GM21526 (cell line): ENCODE results near the gene NCKAP5L.
A peak's percentile ranks its signal among the peaks of the same experiment; 100 is the strongest.
"Not testable (repeated sequence)": the region's sequence is repeated elsewhere in the genome, so short reads cannot be mapped to it uniquely, and the experiment has no call there.

ENCODE experiments used
- ATAC-seq: cut with Tn5 transposase; IDR thresholded peaks from one replicate; pipeline ENCODE4 v1.9.1; 2021; ENCODE audit warnings: moderate library complexity; ENCODE audit not compliant: unreplicated experiment, low FRiP score

The NCKAP5L gene

DNA sequence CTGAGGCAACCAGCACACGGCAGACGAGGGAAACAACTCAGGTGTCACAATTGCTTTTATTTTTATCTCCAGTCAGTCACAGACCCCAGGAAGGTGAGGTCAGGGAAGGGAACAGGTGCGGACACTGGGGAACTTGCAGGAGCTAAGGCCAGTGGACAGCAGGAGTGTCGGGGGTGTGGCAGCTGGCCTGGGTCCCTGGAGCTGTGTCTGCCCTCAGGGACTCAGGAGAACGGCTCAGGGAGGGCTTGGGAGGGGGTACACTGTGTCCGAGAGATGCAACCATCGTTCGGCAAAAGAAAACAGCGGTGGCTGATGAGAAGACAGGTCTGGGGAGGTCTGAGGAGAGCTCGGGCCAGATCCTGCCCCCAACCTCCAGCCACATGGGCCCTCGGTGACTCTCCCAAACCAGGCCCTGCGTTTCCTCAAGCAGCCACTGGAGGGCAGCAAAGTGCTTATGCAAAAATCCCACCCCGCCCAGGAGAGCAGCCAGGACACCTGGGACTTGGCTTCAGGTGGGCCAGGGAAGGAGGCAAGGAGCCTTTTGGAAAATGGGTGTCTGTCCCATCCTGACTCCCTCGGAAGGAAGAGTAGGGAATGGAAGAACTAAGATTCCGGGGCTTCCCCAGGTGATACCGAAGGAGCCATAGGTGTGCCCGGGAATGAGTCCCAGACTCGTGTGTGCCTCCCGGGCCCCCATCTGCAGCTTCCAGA lies 38.8 kb upstream of the NCKAP5L start:
- no peak for ATAC-seq

DNA sequence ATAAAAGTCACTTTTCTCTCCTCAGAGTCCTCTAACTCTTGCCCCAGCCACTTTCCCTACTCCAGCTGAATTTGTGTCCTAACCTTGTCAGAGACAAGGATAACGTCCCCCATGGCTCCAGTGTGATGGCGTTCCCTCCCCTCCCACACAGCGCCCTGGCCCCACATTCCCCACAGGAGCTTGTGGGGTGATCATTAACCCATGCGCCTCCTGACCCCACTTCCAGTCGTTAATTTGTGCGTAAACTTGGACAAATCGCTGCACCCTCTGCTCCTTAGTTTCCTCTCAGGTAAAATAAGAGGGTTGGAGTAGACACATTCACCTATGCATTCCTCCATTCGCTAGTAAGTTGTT lies 37.5 kb upstream of the NCKAP5L start:
- ATAC-seq = no peak

DNA sequence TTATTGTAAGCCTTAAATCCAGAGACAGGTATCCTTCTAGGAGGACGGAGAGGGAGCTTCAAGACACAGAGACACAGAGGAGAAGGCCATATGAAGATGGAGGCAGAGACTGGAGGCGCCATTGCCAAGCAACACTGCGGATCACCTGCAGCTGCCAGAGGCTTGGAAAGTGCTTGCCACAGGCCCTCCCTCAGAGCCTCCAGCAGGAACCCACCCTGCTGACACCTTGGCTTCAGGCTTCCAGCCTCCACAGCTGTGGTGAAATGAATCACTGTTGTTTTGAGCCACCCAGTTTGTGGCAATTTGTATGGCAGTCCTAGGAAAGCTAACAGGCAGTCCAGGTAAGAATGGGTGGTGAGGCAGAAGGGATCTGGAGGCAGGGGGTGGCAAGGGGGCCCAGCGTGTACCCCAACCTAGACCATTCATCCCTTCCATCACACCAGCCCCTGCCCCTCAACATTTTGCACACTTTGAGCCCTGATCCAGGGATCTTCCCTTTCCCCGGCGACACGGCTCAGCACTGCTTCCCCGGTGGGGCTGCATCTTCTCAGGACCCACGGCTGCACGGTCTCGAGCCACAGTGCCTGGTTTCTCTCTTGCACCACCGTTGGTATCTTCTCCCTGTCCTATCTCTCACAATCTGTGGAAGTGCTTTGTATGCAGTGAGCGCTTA lies 37.0 kb upstream of the NCKAP5L start:
- no peak for ATAC-seq

DNA sequence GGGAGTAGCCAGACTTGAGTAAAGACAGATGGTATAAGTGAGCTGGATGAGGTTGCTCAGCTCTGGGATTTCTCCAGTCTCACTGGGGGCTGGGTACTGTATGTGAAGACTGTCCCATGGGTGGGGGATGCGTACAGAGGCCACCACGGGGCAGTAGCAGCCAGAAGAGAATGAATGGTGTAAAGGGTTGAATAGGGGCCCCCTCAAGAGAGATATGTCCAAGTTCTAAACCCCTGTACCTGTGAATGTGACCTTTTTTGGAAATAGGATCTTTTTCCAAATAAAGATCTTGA lies 36.5 kb upstream of the NCKAP5L start:
- no peak for ATAC-seq

DNA sequence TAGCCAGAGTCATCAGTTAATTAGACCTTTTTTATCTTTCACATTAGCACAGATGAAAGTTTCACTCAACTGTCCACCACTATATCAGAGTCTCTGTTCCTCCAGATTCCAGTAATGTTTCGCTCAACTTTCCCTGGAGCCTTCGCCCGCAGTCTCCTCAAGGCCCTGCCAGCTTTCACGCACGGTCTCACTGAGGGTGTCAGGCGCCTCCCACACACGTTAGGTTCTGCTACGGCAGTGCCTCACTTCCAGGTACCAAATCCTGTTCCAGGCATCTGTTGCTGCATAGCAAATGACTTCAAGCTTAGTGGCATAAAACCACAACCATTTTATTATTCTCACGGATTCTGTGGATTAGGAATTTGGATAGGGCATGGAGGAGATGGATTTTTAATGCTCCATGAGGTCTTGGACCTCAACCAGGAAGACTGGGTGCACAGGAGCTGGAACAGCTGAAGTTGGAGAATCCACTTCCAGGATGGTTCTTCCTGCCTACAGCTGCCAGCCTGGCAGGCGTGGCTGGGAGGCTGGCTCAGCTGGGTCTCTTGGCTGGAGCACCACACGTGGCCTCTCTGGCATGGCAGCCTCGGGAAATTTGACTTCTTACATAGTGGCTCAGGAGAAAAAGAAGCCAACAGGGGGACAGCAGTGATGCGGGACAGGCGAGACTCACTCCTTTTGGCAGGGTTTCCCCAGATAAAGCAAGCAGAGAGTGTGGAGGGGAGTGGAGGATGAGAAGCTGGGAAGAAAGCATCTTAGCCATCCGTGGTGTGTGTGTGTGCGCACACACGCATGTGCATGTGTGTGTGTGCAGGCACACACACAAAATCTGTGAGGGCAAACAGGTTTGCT lies 36.0 kb upstream of the NCKAP5L start:
- no peak for ATAC-seq

DNA sequence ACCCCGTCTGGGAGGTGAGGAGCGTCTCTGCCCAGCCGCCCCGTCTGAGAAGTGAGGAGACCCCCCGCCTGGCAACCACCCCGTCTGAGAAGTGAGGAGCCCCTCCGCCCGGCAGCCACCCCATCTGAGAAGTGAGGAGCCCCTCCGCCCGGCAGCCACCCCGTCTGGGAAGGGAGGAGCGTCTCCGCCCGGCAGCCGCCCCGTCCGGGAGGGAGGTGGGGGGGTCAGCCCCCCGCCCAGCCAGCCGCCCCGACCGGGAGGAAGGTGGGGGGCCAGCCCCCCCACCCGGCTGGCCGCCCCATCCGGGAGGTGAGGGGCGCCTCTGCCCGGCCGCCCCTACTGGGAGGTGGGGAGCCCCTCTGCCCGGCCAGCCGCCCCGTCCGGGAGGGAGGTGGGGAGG lies 32.7 kb upstream of the NCKAP5L start:
- not testable (repeated sequence) for ATAC-seq

DNA sequence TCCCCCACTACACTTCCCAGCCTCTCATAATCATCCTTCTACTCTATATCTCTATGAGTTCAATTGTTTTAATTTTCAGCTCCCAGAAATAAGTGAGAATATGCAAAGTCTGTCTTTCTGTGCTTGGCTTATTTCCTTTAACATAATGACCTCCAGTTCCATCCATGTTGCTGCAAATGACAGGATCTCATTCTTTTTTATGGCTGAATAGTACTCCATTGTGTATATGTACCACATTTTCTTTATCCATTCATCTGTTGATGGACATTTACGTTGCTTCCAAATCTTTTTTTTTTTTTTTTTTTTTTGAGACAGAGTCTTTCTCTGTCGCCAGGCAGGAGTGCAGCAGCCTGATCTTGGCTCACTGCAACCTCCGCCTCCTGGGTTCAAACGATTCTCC lies 27.7 kb upstream of the NCKAP5L start:
- ATAC-seq = not testable (repeated sequence)

DNA sequence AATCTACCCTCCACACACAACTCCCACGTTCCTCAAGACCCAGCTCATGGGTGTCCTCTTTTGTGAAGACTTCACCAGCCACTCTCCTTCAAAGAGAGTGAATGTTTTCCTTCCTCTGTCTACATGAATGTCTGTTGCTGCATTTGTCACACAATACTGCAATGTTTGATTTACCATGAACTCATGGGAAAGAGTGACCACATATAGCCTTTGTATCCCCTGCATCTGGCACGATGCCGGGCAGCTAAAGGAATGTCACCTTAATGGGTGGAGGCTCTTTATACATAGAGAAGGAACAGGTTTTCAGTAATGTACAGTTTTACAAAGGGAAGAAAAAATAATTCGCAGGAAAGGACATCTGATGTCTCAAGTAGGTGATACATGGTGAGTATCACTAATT lies 26.8 kb upstream of the NCKAP5L start:
- ATAC-seq = no peak

DNA sequence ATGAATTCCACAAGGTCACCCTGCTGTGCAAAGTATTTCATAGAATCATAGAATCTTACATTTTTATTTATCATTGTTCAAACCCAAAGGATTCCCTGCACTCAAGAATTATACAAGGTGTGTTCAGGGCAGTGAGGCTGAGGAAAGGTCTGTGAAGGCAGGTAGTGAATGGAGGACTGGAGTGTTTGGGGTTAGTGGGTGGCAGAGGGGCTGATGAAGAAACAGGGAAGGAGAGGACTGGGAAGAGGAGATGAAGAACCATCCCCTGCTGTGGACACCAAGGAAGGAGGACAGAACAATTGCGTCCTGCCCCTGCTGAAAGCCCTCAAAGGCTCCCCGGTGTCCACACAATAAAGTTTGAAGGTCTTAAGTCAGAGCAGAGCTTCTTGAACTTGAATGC lies 25.5 kb upstream of the NCKAP5L start:
- no peak for ATAC-seq

DNA sequence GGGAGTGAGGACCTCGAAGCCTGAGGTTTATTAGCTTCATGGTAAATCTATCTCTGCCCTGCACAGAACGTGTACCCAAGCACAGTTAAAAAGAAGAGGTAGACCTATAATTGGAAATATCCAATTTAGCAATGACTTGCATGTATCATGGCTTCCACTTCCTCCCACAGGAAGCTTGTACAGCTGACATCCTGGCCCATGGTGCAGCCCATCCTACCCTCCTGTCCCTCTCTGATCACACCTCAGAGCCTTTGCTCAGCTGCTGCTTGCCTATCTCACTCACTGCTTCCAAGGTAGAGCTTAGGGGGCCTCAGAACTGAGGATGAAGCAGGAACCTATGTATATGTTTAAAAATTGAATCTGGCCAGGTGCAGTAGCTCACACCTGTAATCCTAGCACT lies 18.9 kb upstream of the NCKAP5L start:
- ATAC-seq = no peak

DNA sequence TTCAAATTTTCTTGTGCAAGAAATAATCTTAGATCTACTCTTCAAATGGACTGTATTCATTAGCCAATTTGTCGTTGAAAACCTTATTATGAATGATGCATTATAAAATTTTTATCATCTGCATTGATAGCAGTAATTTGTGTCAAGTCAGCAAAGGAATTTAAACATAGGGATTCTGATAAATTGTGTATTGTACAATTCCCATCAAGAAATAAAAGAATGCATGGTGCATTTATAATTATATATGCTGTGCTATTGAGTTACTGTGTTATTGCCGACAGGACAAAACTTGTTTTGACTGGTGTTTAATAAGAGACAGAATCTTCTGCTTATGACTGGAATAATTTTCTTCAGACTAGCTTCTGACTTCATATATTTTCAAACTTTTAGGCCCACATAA lies 17.8 kb upstream of the NCKAP5L start:
- ATAC-seq = no peak

DNA sequence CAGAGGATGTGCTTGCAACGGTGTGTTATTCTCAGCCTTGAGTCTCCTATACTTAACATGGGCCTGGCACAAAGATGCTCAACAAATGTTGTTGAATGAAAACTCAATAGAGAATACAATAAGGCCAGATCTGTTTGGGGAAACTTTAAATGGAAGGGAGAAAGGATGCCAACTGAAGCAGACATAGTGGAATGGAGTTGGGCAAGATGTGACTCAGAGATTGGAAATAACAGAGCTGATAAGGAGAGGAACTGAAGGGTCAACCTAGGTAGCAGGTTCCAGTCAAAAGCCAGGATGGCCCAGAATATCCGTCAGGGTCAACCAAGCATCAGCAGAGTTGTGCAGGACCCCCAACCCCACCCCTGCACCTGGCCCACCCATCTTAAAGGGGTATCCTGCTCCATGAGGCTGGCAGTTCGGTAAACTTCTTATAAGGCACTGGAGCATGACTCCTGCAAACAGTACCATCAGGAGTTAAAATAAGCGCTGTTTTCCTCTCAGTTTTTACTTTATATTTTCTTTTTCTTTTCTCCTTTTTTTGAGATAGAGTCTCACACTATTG lies 15.7 kb upstream of the NCKAP5L start:
- no peak for ATAC-seq

DNA sequence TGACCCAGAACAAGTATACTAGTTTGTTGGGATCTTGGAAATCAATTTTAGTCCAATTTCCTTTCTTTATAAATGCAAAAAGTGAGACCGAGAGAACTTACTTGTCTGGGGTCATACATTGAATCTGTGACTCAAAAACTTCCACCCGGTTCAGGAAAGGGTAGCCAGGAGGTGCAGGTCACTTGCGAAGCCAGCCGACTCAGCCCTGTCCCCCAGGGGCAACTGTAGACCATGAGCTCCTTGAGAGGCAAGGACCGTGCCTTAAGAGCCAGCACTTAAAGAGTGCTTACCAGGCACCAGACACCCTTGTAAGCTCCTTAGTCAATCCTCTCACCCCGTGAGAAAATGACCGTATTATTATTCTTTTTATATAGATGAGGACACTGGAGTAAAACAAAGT lies 15.2 kb upstream of the NCKAP5L start:
- no peak for ATAC-seq

DNA sequence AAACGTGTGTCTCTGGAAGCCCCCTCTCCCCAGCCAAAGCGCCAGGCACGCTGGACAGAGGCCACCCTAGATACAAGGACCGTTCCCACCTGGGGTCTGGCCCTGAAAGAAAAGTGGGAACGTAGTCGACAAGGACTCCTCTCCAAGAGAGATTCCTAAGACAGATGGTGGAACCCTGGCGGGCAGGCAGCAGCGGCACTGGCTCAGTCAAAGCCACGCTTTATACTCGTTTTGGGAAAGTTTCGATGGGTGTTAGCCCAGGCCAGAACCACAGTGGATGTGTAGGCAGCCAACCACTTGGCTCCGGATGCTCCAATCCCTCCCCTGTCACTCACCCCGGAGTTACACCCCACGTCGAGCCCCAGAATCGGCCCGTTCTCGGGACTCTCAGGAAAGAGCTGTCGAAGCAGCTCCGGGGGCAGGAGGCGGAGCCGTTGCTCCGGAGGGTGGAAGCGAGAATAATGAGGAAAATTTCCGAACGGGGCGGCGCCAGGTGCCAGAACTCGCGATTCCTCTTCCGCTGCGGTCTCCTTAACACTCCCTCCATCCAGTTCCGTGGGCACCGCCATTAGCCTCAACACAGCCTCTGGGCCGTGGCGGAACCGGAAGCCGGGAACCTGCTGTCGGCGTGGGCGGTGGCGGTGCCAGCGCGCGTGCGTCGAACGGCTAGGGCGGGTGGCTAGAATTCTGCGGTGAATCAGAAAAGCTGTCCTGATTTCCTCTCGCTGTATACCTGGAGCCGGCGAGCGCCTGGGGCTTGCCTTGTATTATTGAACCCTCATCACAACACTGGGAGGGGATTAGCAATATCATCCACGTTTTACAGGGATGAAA lies 14.5 kb upstream of the NCKAP5L start, which contains the start of gene BCDIN3D:
TSS of gene BCDIN3D (minus strand) at position 588 of the 834 bp plus-strand sequence. CDS start at position 569, 19 bp downstream.
- ATAC-seq = peak; percentile 80

DNA sequence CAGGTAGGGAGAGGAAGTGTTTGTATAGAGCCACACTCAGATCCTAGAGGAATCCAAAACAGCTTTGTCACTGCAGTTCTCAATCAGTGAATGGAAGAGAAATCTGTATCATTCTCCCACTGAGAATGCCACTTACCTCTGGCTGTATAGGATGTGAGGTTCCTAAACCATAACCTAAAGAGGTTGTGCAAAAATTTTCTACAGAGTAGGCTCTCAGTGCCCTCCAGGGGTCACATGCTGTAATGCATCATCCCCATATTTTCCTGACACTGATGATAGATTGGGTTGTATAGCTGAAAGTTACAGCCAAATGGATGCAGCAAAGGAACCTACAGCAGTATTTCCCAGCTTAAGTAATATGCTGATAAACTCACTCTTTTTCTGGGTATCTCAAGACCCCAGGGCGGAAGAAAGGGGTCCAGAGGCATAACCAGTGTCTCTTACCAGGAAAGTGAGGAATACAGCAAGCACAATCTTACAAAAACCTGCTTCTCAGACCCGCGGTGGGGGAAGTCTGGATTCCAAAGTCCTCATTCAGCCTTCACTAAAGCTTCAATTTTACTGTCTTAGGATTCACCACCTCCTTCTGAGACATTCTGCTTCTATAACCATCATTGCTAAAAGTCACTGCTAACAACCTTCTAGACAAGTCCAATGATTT lies 10.9 kb upstream of the NCKAP5L start:
- no peak for ATAC-seq

DNA sequence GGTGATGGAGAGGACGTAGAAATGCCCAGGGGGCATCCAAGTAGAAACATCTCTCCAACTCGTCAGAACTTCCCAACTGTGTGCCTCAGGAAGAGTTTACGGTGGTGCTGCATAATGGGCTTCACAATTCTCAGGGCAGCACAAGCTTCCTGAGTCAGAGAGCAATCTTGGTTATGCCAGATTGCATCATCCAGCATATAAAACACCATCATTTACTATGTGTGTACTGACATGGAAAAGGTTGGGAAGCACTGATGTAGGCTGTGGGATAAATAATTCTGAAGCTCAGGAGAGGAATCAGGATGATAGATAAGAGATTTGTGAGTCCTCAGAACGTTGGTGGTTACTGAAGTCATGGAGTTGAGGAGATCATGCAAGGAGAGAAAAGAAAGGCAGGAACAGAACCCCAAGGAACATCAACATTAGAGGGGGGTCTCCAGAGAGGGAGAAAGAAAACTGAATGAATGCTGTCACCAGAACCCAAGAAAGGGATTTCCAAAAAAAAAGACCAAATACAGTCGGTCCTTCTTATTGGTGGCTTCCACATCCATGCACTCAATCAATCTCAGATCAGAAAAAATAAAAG lies 4.7 kb upstream of the NCKAP5L start:
- ATAC-seq = no peak

DNA sequence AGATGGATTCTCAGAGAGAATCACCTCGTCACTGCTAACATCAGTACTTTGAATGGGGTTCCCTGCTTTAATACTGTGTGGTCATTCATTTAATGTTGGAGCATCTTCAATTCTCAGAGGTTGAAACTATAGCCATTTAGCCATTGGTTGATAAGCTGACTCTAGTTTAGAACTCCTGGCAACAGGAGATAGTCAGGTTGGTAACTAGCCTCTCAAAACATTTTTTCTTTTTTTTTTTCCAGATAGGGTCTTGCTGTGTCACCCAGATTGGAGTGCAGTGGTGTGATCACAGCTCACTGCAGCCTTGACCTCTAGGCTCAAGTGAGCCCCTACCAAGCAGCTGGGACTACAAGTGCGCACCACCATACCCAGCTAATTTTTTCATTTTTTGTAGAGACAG lies 3.5 kb upstream of the NCKAP5L start:
- no peak for ATAC-seq

DNA sequence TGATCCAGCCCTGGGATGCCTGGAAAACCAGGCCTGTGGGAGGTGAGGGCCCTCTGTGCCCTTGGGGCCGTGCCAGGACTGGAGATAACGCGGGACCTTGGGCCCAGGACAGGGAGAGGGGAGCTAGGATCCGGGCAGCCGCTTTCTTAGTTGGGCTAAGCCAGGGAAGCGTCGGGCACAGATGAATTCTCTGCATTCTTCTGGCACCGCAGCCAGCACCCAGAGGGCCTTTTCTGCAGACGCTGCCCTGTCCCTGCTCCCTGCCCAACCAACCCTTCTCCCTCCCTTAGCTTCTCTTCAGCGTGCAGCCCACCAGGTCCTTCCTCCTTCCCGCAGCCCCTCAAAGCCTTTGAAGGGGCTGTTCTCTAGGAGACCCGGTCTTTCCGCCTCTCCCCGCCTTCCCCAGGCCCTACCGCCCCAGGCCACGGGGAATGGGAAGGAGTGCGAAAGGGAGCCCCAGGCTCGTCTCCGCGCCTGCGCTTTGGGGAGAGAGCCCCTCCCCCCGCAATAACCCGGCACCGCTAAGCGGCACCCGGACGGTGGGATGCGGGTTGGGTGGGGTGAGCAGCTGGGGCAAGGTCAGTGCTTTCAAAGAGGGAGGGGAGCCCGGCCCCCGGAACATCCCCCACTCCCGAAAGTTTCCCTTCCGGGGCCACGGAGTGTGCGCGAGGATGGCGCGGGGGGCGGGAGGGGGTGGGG lies 663 bp downstream of the NCKAP5L start:
- peak; percentile 14 for ATAC-seq

DNA sequence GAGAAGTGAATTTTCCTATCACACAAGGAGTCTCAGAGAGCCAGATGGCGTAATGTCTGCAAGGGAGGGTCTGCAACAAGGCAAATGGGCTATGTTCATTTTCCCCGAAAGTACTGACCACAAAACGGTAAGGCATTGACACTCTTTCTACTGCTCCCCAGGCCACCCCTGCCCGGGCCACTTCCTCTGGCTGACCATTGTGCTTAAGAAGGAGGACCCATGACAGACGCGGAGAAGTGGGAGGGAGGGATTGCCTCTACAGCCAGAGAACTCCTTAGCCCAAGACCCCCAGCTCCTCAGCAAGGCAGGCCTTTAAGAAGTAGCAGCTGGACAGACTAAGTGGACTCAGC lies 1.2 kb downstream of the NCKAP5L start:
- no peak for ATAC-seq
